Activated effector memory CD4-positive, alpha-beta T cell treated with Interleukin-2 at 50 U/mL for 16 hours (primary cell): Measurements from ENCODE around the gene RNF148.

ENCODE experiments used
- DNase-seq: peaks from one replicate; pipeline ENCODE4 v3.0.0-alpha.2; 2020

The RNF148 gene, protein sequence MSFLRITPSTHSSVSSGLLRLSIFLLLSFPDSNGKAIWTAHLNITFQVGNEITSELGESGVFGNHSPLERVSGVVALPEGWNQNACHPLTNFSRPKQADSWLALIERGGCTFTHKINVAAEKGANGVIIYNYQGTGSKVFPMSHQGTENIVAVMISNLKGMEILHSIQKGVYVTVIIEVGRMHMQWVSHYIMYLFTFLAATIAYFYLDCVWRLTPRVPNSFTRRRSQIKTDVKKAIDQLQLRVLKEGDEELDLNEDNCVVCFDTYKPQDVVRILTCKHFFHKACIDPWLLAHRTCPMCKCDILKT

DNA sequence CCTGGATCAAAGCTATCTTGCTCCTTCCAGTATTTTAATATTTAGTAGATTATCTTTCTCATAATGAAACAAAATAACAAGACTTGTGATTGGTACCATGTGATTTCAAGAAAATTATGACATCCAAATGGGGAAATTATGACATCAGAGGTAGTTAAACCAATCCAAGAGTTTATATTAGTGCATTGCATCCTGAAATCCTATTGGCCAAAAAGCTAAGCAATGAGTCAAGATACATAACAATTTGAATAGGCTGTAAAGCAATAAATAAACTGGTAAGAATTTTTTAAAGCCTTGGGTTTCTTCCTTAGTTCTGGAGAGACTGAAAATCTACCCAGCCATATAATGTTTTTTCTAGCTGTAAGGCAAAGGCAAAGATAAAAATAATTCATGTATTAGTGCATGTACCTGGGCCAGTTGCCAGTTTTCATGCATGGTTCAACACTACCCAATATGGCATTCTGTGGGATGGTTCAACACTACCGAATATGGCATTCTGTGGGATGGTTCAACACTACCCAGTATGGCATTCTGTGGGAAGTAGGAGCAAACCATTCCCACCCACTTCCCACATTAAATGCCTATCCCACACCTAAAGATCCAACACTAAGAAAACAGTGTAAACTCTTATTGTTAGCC, at the start of gene RNF148:
Gene RNF148, minus strand, starts transcription at position 51 of the 639 bp plus-strand sequence. CDS start 172 bp downstream, outside the sequence.
- DNase-seq: no peak

DNA sequence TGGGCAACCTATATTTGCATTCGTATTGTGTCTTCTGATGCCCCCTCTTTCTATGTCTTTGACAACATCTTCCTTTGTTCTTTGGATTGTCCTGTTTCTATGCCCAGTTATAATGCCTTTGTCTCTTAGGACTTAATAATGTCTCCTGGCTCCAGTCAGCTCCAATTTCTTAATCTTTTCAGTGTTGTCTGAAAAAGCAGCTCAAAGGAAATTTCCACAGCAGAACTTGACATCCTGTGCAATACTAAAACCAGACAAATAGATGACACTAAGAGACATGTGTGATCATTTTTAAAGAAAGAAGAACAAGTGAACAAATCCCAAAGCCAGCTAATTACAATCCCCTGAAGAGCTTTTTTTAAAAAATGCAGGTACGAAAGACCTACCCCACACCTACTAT, 47.7 kb upstream of the RNF148 start:
- DNase-seq: no peak

DNA sequence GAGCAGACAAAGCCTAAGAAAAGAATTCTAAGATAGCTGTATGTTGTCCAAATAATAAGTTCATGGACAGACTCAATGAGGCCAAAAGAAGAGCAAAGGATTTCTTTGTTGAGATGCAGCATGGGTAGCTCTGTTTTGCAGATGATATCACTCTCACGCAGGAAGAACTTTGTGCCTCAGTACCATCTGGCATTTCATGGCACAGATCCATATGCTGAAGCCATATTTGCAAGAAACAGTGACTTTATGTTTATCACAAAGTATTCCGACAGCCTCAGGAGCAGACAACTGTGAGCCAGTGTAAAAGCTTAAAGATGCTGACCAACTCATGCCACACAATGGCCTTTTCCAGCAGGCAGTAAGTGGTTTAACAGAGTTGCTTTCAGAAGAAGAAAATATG, 45.5 kb upstream of the RNF148 start:
- DNase-seq: no peak

DNA sequence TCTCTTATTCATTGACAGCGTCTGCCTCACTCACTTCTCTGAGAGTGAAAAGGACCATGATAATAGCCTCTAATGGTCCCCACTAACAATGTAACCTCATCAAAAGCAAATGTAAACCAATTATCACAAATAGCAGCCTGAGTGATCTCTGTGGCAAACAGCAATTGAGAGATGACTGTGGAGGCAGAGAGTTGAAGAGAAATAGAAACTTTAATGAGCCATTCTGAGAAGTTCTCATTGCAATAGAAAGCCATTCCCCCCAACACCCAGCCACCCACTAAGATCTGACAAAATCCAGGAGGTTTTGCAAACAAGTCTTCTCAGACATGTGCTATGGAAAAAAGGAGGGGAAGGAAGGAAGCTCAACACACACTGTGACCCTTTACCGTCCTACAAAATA, 44.2 kb upstream of the RNF148 start:
- DNase-seq: no peak

DNA sequence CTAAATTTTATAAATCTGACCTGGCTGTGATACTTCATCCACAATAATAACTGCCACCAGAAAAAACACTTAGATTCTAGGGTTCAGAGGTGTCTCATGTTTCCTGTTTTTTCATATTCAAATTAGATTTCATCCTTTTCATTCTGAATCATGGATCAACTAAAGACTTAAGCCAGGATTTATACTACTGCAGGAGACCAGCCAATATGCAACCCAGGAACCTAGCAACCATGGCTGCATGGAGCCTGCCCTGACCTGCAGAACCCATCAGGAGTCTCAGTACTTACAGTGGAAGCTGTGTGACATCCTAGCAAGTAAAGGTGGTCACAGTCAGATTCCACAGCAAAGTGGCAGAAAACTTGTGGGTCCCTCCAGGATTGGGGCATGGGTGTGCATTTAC, 40.5 kb upstream of the RNF148 start:
- no peak for DNase-seq

DNA sequence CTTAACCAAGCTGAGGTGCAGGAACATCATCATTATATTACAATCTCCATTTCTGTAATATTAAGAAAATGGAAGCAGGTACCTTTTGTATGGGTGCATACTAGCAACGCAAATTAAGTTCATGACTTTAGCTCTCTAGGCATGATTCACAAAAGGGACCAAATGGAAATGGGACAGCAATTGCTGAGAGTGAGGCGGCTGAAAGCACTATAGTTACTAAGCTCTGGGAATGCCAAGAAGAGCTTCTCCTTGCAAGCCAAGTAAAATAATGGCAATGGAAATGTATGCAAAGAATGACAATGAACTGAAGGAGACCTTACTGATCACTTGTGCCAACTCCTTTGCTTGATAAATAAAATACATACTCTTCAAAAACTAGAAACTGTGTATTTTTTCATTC, 36.2 kb upstream of the RNF148 start:
- DNase-seq: no peak

DNA sequence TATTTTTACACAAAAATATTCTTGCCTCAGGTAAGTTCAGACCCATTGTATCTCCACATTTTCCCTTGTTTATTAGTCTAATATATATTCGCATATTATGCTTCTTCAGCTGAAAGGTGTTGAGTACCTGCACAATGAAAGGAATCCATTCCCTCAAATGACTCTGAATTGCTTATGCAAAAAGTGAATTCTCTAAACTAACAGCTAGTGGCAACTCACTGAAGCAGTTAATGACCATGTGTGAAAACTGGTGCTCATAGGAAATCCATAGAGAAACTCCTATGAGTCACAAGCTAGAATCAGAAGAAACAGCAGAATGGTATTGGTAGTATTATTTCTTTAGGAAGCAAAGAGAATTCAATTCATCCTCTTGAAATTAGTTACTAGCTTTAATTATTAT, 33.5 kb upstream of the RNF148 start:
- no peak for DNase-seq

DNA sequence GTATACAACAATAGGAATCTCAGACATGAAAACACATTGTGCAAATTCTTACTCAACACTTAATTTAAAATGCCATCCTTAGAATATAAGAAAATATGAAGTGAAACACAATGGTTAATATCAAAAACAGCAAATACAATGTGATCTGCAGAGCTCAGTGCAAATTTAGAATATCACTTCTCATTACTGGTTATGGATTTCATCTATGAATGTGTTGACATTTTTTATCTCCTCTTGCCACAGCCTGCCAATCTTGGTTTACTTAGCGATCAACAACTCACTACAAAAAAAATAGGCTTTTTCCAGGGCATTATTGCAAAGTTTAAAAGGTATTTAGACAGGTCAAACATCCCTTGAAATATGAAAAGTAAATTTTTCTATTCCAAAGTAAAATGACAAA, 25.0 kb upstream of the RNF148 start:
- no peak for DNase-seq

DNA sequence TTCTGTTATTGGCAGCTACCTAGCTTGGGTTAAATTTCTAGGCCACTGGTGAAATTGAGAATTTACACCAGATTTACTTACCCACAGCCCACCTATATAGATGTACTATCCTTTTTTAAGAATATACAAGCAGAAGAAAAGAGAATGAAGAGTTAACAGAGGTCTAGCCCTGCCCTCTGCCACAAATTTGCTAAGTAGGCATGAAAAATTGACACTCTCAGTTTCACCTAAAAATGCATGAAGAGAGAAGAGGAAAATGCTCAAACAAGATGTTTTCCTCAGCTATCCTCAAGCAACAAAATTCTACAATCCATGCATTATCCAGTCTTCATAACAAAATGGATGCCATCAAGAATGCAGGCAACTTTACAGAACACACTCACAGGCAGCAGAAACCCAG, 24.6 kb upstream of the RNF148 start:
- DNase-seq: no peak

DNA sequence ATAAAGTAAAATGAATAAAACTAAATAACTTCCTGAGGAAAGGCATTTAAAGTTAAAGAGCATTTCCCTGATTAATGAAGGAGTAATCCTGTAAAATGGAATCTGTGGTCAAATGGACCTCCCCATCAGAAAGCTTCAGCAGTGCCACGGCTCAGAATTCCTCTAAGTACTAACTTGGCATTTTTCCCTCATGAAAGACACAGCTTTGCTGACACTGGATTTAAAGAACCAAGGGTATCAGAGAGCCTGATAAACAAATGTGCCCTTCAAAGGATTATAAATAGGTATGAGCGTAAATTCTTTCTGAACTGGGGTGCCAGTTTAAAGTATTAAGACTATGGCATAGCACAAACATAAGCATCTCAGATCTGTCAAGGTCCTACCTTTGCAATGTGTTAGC, 24.2 kb upstream of the RNF148 start:
- DNase-seq: no peak

DNA sequence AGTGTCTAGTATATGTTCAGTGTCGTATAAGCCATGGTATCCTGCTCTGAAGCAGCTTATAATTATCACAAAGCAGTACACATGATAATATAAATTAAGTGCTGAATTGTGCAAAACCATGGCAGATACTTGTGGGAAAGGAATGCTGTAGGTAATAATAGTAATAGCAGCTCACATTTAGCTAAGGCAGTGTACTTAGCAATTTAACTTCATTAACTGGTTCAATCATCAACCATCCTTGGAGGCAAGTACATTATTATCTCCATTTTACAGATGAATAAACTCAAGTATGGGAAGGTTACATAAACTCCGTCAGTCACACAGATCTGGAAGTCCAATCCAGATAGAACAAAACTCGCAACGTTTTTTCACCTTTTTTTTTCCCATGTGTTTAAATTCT, 21.6 kb upstream of the RNF148 start:
- no peak for DNase-seq

DNA sequence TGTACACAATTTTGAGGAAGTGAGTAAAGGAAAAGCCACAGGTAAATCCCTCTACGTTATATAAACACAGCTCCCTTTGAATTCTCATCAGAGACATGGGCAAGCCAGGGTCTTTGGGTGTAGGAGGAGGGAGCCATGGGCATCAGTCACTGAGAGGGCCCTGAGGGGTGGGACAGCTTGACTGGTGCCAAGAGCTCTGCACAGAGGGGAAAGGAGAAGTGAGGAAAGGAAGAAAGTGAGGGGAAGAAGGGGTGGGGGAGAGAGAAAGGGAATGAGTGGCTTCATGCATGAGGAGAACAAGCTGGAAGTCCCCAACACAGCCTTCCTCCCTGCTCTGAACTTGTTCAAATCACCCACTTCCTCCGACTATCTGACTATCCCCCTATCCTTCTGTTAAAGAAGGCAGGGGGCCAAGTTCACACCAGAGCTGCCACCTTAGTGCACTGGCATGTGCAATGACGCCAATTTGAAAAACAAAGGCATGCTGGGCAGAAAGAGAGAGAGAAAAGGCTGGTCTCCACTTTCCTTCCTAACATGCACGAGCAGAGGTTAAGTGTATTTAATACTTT, 16.4 kb upstream of the RNF148 start:
- DNase-seq: no peak

DNA sequence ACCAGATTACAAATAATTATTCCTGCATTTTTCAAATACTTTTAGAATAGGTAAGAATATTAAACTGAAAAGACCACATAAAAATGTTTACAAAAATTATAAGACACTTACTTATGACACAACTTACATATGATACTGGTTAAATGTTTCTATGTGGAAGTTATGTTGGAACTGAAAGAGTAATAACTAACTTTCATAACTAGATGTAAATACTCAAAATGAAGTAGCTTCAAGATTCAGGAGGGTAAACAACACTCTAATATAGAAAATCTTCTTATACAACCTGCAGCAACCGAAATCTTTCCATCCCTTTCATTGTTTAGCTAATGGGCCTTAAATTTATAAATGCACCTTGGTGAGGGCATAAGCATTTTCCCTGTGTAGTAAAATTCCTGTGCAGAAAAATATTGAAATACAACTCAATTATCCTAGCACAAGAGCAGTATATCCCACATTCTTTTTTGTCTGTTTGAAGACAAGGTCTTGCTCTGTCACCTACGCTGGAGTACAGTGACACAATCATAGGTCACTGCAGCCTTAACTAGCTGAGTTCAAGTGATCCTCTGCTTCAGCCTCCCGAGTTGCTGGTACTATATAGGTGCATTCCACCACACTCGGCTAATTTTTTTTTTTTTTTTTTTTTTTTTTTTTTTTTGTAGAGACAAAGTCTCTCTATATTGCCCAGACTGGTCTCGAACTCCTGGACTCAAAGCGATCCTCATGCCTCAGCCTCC, 14.8 kb upstream of the RNF148 start:
- no peak for DNase-seq

DNA sequence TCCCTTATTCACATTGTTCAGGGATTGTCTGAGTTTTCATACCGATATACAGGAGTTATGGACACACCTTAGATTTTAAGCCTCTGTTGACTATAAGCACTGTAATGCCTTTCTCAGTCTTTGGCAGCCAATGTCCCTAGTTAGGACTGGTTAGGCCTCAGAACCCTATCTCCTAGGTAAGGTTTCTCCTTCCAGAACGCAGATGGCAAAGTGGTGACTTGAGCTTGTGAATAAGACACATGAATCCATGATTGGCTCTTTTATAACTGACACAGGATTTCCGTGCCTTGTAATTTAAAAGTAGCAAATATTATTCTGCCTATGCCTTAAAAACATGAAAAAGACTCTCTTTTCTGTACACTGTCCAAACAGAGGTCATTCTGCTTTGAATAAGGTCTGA, 12.5 kb upstream of the RNF148 start:
- DNase-seq: no peak

DNA sequence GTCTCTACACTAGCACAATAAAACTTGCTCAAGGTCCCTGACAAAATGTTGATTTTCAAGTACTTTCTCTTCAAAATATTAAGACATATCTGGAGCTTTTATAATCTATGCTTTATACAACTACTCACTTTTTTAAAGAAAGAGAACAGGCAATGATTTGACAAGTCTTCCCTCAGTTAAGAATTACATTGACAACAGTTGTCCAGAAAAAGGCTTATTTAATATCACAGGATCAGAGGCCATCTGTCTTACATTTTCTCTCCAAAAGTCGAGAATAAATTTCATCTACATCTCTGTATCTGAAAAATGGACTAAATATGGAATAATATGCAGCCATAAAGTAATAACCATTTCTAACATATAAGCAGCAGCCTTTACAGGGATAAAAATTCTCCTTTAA, 8.2 kb upstream of the RNF148 start:
- DNase-seq: no peak

DNA sequence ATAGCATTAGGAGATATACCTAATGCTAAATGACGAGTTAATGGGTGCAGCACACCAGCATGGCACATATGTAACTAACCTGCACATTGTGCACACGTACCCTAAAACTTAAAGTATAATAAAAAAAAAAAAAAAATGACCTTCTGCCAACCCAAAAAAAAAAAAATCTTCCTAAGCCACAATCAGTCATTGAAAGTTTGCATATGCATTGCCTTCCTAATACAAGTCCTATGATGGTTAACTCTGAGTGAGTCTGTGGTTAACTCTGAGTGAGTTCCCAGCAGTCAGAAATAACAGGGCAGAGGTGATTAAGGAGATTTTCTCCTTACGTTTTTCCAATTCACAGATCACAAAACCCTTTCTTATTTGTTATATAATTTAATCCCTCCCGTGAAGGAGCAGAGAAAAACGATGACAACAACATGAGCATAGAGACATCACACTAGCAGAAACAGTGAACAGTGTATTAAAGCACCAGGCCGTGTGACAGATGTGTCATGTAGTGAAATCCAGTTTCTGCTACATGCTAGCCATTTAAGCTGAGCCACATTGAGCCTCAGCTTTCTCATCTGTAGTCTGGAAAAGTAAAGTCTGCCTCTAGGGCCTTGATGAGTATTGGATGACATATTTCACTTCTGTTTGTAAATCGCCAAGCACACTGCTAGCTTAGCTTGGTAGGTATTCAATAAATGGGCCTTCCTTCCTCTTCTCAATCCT, 7.4 kb upstream of the RNF148 start:
- DNase-seq: no peak

DNA sequence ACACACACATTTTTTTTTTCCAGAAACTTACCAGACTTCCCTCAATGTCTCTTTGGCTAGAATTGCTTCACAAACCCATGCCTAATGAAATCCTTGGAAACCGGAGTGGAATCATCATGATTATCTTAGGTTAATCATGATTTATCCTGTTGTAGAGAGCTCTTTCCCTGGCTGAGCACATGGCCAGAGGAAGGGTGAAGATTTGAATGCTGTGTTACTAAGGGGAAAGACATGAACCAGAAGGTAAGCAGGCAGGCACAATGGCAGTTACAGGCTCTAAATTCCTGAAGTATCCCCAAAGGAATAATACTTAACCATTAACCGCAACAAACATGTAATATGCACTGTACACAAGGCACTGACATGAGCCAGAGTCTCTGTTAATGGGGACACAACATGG, 4.1 kb upstream of the RNF148 start:
- no peak for DNase-seq

DNA sequence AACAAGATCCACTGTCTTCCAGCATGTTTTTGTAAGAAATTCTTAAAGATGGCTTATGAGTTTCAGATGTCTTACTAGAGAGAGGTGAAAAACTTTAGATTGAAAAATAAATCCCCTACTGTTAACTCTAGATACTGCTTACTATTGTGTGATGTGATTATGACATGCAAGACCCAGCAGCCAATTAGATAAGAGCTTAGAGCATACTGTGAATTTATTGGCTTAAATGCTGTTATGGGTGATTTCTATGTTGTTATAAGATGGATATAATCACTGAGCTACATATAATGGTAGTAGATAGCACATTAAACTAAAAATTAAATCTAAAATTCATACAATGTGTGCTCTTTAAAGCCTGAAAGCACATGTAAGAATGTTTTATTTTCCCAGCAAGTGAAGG, 3.7 kb downstream of the RNF148 start, which contains the start of gene RNF133:
Gene RNF133, minus strand, starts transcription at position 101 of the 400 bp plus-strand sequence. CDS start 199 bp downstream, outside the sequence.
- no peak for DNase-seq

DNA sequence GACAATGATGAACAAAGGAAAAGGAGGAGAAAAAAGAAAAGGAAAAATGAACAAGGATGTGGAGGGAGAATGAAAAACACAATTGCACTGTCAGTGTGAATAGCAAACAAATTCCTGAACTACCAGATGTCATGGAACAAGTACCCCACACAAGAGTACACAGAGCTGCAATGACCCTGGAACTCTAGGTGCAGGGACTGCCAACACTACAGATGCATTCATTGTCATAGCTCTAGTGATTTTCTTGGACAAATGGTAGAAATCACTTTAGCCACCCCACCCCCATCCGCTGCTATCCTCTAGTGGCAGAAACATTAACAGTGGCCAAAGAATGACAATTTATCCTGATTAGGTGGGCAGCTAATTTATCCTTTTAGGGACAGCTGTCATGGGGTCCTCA, 6.9 kb downstream of the RNF148 start:
- no peak for DNase-seq

DNA sequence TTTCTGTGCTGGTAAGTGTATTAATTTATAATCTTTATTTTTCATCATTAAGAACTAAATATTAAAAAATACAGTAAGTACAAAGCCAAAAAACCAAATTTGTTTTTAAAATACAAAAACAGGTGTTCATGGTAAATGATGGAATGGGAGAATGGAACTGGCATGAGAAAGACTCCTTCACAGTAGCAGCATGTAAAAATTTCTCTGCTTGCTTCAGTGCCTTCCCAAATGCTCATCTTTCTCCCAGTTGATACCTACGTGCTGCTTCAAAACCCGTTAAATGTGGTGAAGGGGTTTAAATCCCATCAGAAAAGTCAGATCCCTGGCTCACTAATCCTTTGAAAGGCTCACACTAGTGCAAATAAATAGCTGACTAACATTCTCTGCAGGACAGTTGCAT, 8.0 kb downstream of the RNF148 start:
- no peak for DNase-seq

DNA sequence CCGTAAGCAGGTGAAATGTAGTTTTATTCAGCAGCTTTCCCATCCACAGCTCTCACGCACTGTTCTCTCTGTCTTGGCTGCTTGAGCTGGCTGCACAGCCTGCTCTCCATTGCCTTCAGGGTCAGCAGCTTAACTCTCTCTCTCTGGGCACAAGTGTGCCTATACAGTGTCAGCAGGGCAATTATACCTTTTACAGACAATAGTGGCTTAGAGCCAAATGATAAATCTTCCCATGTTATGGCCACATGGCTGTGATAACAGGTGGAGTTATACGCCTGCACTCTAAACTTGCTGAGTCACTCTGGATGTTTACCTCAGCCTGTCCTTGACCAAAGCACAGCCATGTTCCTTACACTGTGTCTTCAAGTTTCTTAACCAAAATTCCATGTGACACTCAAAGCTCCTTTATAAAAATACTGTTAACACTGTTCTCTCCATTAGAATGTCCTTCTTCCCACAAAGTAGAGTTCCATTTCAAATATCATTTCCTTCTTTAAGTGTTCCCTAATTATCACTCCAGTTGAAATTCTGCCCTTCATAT, 9.9 kb downstream of the RNF148 start:
- DNase-seq: no peak

DNA sequence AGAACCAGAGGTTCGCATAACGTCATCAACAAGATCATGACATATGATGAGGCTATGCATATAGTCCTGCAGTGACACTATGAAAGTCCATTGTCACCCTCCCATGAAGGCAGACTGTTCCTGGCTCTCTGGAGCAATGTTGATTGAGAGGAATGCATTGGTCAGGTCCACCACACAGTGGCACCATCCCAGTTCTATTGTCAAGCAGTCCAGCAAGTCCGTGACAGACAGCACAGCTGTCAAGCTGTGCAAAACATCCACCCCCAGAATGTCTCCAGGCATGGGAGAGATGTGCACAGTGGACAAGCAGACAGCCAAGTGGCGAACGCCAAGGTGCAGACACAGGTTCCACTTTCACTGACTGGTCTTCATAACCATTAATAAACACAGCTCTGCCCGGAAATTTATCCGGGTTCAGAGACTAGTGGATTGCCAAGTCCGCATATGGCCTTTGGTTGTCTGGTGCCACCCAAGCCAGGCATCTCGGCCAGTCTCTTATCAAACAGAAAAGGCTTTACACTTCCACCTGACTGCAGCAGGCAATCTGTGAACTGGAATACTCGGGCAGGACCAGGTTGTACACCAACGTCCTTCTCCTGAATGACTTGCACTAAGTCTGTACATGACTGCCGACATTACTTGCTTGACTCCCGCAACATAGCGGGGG, 11.0 kb downstream of the RNF148 start:
- no peak for DNase-seq
